HG02943 (cell line): Measurements from ENCODE around the gene ADAMTS13.

Experiments used
- ATAC-seq: cut with Tn5 transposase; IDR thresholded peaks from one replicate; pipeline ENCODE4 v1.9.1; 2021; ENCODE audit warnings: mild to moderate bottlenecking, low read depth, moderate library complexity; ENCODE audit not compliant: unreplicated experiment

The ADAMTS13 gene

GRCh38 chr9:133485531-133486260 lies 63.5 kb downstream of the ADAMTS13 start:
- ATAC-seq: no peak

- ATAC-seq: no peak
Observed at GRCh38 chr9:133487331-133487725, 65.2 kb downstream of the ADAMTS13 start.

GRCh38 chr9:133488686-133489252 lies 66.6 kb downstream of the ADAMTS13 start:
- no peak for ATAC-seq

GRCh38 chr9:133489253-133490190 lies 67.4 kb downstream of the ADAMTS13 start:
- no peak for ATAC-seq

GRCh38 chr9:133490201-133490681 lies 68.1 kb downstream of the ADAMTS13 start:
- ATAC-seq: no peak

- ATAC-seq: no peak
Observed at GRCh38 chr9:133490865-133491655, 68.9 kb downstream of the ADAMTS13 start.

GRCh38 chr9:133491656-133491925 lies 69.4 kb downstream of the ADAMTS13 start:
- ATAC-seq: no peak

GRCh38 chr9:133492061-133493021 lies 70.2 kb downstream of the ADAMTS13 start:
- ATAC-seq: no peak

GRCh38 chr9:133493428-133493827 lies 71.3 kb downstream of the ADAMTS13 start:
- no peak for ATAC-seq

GRCh38 chr9:133493845-133494540 lies 71.8 kb downstream of the ADAMTS13 start:
- no peak for ATAC-seq

GRCh38 chr9:133494636-133495326 lies 72.6 kb downstream of the ADAMTS13 start:
- no peak for ATAC-seq

- no peak for ATAC-seq
Observed at GRCh38 chr9:133495327-133496293, 73.4 kb downstream of the ADAMTS13 start.

- ATAC-seq: no peak
Observed at GRCh38 chr9:133496861-133497842, 75.0 kb downstream of the ADAMTS13 start.

- no peak for ATAC-seq
Observed at GRCh38 chr9:133499132-133499891, 77.1 kb downstream of the ADAMTS13 start.

GRCh38 chr9:133499892-133500270 lies 77.7 kb downstream of the ADAMTS13 start:
- ATAC-seq: no peak
